Measurements from ENCODE around the gene GNAZ. TPM values are rescaled to one million over a fixed set of nuclear protein-coding genes. Genes with fewer than 3 reads are reported as not detected.

Gene GNAZ
- total and polyA plus RNA-seq, 2 of the 8 experiments (the other 6 are each of a cell fraction or from before 2014, with no cell fraction given) = 6.6 to 9.6 TPM

GRCh38 chr22:23144932-23145877 is 74.9 kb downstream of the GNAZ start, which contains the start of gene RAB36 (continued):
- TF ChIP-seq MAX (IDR thresholded peaks at IDR 0.05) (peak; percentile 73), RBBP5 (IDR thresholded peaks at IDR 0.05; ENCODE audit: borderline replicate concordance, low read depth, low read length) (0 out of 2 replicates have a peak, but pooled peaks have one; percentile 46), SP1 (IDR thresholded peaks at IDR 0.05; ENCODE audit: low read depth, low read length) (peak; percentile 45; the same call in 1 of the 2 replicates), SIN3A (conservative IDR thresholded peaks at IDR 0.05 in 1 of 2, IDR thresholded peaks at IDR 0.05 in 1 of 2; ENCODE audit: low read depth in 1 of 2, low read length in 2 of 2) (peak in 1 of 2 experiments; percentile 92; a peak in 2 of 4 replicates), TAF7 (optimal IDR thresholded peaks at IDR 0.05; ENCODE audit: borderline replicate concordance, low read depth, low read length) (no peak), HDAC2 (IDR thresholded peaks at IDR 0.05; ENCODE audit: borderline replicate concordance in 1 of 2, low read depth in 2 of 2, low read length in 2 of 2) (0 out of 4 replicates have a peak, but pooled peaks of 1 of the 2 experiments have one; percentile 83), POLR2AphosphoS5 (IDR thresholded peaks at IDR 0.05; ENCODE audit: low read depth, low read length) (no peak), E2F6 (IDR thresholded peaks at IDR 0.05) (peak; percentile 70), SP2 (IDR thresholded peaks at IDR 0.05; ENCODE audit: low read length) (no peak), TBP (IDR thresholded peaks at IDR 0.05; ENCODE audit: low read depth, low read length) (no peak)
